Effector memory CD4-positive, alpha-beta T cell (primary cell): Measurements from ENCODE around the gene KCNIP4.

Experiments used
- DNase-seq, 3 donors: peaks; one replicate each; pipeline ENCODE4 v3.0.0-alpha.2; 2020
- H3K27ac ChIP-seq: 2 replicates; pipeline ENCODE4 v1.7.0; 2013; ENCODE audit warnings: mild to moderate bottlenecking, low read length, moderate library complexity; ENCODE audit not compliant: insufficient read depth, poor library complexity, severe bottlenecking
- H3K27me3 ChIP-seq: replicated peaks from 2 replicates; pipeline ENCODE4 v1.7.0; 2013; ENCODE audit warnings: mild to moderate bottlenecking, low read length; ENCODE audit not compliant: insufficient read depth, control insufficient read depth, poor library complexity, severe bottlenecking
- H3K36me3 ChIP-seq: 2 replicates; pipeline ENCODE4 v1.7.0; 2013; ENCODE audit warnings: mild to moderate bottlenecking, low read length, moderate library complexity; ENCODE audit not compliant: control insufficient read depth, insufficient read depth
- H3K4me1 ChIP-seq: 2 replicates; pipeline ENCODE4 v1.7.0; 2013; ENCODE audit warnings: low read length, mild to moderate bottlenecking; ENCODE audit not compliant: control insufficient read depth, insufficient read depth, poor library complexity, severe bottlenecking
- H3K4me3 ChIP-seq: 2 replicates; pipeline ENCODE4 v1.7.0; 2013; ENCODE audit warnings: low read length, low read depth, mild to moderate bottlenecking; ENCODE audit not compliant: insufficient read depth, poor library complexity, severe bottlenecking
- H3K9me3 ChIP-seq: 2 replicates; pipeline ENCODE4 v1.7.0; 2013; ENCODE audit warnings: mild to moderate bottlenecking, low read length, moderate library complexity; ENCODE audit not compliant: control insufficient read depth

KCNIP4 gene

DNA sequence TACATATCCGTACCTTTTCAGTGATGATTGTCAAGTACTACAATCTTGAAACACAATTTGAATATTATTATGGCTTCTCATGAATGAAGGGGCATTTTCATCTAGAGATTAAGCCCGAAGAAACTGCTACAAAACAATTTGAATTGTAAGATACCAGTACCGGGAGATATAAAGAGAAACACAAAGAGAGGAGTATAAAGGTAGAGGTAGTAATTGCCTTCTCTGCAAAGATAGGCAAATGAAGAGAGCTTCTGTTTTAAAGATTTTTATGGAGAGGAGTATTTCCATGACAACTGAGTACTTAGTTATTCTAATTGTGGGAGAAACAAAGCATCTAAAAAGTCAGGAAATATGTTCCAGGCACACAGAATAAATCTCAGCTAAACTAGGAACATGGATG is 25.3 kb upstream of the KCNIP4 start:
- no peaks in the 10 kb centered on the region for H3K36me3 ChIP-seq
- H3K27ac ChIP-seq: no peak overlapping the region
- H3K4me1 ChIP-seq: no peaks in the 10 kb centered on the region
- H3K27me3 ChIP-seq: no peaks in the 10 kb centered on the region
- no peak overlapping the region for H3K4me3 ChIP-seq
- H3K9me3 ChIP-seq: no peaks in the 10 kb centered on the region
- no peak for DNase-seq

DNA sequence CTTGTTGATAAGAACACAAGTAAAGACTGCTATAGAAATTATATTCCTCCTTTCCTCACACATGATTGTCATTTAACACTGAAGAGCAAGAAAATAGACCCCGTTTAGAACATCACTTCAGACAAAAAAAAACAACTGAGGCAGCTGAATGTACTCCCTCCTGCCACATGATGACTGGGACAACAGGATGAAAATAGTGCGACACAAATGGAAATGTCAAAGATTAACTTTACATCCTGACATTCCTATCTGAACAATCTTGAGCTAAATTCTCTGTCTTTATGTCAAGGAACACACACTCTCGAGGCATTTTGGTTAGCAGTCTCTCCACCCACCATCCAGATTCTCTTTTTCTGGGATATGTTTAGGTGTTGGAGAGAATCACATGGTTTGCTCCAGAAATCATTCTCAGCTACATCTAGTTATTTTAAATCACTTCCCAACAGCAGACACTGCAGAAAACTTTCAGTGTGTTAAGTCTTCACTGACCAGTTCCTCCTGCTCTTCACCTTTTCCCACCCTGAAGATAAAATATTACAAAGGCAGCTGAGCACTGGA is 16.3 kb upstream of the KCNIP4 start:
- no peak overlapping the region for H3K4me3 ChIP-seq
- H3K4me1 ChIP-seq: no peaks in the 10 kb centered on the region
- DNase-seq: no peak
- no peaks in the 10 kb centered on the region for H3K36me3 ChIP-seq
- no peak overlapping the region for H3K27ac ChIP-seq
- no peaks in the 10 kb centered on the region for H3K9me3 ChIP-seq
- no peaks in the 10 kb centered on the region for H3K27me3 ChIP-seq

DNA sequence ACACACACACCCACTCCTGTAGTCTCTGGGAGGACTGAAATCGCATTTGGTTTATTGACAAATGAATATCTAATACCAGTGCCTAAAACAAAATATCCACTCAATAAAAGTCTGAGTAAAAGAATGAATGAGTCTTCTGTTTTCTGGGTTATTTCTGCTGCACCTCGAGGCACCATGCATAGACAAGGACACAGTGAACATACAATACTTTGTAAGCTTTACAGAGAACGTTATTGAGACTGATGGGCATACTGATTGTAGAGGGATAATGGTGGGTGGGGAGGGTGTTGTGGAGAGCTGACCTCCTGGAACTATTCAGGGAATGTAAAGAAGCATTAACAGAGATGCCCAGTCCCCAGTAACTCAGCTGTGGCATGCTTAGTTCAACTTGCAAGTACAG is 14.1 kb upstream of the KCNIP4 start:
- Histone ChIP-seq H3K27me3 (no peaks in the 10 kb centered on the region), H3K36me3 (no peaks in the 10 kb centered on the region), H3K27ac (no peak overlapping the region), H3K4me3 (no peak overlapping the region), H3K4me1 (no peaks in the 10 kb centered on the region), H3K9me3 (no peaks in the 10 kb centered on the region)
- DNase-seq: no peak

DNA sequence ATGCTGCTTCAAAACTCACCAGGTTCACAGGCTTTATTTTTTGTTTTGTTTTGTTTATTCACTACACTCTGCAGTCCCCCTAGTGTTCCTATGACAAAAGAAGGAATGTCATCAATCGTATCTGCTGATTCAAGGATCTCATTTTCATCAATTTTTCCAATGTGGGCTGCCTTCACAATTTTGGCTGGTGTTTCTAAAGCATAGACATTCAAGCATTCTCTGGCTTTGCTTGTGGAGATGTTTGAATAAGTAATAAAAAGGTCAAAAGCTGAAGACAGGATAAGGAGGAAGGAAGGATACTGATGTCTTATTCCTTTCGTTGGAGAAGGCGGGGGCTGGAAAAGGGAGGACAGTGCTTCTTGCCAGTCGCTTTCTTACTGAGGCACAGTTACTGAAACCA is 12.2 kb upstream of the KCNIP4 start:
- Histone ChIP-seq H3K36me3 (no peaks in the 10 kb centered on the region), H3K27ac (no peak overlapping the region), H3K27me3 (no peaks in the 10 kb centered on the region), H3K4me1 (no peaks in the 10 kb centered on the region), H3K4me3 (no peak overlapping the region), H3K9me3 (no peaks in the 10 kb centered on the region)
- DNase-seq: no peak

DNA sequence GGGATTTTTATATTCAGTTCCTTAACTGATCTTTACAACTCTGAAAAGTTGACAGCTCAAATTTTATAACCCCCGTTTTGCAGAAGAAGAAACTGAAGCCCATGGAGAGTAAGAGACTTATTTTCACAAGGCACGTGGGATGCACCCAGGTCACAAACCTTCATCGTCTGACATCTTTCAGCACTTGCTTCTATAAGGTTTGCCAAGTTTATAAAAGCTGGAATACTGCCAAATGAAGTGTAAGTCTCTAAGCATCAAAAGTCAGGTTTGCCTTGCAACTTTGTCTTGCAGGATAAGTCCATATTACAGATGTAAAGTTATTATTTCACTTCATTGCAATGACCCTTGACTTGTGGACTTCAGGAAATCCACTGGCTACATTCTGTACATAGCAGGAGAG is 6.3 kb upstream of the KCNIP4 start:
- no peak overlapping the region for H3K4me3 ChIP-seq
- no peak for DNase-seq
- H3K9me3 ChIP-seq: no peaks in the 10 kb centered on the region
- no peaks in the 10 kb centered on the region for H3K27me3 ChIP-seq
- no peaks in the 10 kb centered on the region for H3K36me3 ChIP-seq
- H3K27ac ChIP-seq: no peak overlapping the region
- no peaks in the 10 kb centered on the region for H3K4me1 ChIP-seq

DNA sequence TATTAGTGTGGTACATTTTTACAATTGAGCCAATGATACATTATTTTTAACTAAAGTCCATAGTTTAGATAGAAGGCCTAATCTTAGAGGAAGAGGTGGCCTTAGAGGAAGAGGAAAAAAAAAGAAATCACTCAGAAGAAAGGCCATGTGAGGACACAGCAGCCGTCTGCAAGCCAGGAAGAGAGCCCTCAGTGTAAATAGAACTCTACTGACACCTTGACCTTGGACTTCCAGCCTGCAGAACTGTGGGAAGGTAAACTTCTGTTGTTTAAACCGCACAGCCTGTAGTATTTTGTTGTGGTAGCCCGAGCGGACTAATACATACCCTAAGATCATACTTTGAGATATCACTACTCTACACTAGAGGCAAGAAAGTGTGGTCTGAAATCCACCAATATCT is 5.1 kb upstream of the KCNIP4 start:
- DNase-seq: no peak
- Histone ChIP-seq H3K9me3 (no peaks in the 10 kb centered on the region), H3K4me1 (no peaks in the 10 kb centered on the region), H3K4me3 (no peak overlapping the region), H3K27me3 (no peaks in the 10 kb centered on the region), H3K36me3 (no peaks in the 10 kb centered on the region), H3K27ac (no peak overlapping the region)

DNA sequence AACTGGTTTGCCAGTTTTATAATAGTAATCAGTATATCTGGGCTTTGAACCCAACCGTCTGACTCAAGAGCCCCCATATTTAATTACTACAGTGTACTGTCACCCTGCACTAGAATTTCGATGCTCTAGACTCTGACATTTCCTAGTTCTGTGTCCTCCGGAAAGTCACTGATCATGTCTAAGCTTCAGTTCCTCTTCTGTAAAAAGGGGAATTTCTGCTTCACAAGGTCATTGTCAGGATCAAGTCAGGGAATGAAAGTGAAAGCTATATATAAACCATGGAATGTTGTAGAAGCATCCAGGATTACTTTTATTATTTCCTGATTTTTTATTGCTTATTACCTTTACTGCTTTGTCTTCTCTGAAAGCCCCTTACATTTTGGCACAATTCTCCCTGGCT is 4.0 kb upstream of the KCNIP4 start:
- H3K4me3 ChIP-seq: no peak overlapping the region
- H3K36me3 ChIP-seq: no peaks in the 10 kb centered on the region
- H3K27me3 ChIP-seq: no peaks in the 10 kb centered on the region
- H3K9me3 ChIP-seq: no peaks in the 10 kb centered on the region
- H3K4me1 ChIP-seq: no peaks in the 10 kb centered on the region
- no peak for DNase-seq
- H3K27ac ChIP-seq: no peak overlapping the region

DNA sequence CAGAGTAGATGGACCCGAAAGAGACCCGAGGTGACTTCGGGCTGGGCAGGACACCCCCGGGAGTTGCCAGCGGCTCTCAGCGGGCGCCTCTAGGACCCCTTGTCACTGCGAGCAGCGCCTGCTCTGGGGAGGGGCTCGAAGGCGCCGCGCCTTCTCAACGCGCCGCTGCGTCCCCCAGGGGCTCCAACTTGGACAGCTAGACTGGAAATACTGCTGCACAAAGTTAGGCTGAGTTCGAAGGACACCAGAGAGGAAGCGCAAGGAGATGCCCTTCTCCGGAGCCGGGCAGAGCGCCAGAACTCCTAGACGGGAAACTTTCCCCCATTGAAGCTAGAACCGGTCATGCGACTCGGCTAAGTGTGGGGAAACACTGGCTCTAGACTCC is 493 bp upstream of the KCNIP4 start:
- no peak for DNase-seq
- H3K4me1 ChIP-seq: no peaks in the 10 kb centered on the region
- H3K4me3 ChIP-seq: no peak overlapping the region
- no peaks in the 10 kb centered on the region for H3K9me3 ChIP-seq
- no peak overlapping the region for H3K27ac ChIP-seq
- H3K27me3 ChIP-seq: no peaks in the 10 kb centered on the region
- H3K36me3 ChIP-seq: no peaks in the 10 kb centered on the region

DNA sequence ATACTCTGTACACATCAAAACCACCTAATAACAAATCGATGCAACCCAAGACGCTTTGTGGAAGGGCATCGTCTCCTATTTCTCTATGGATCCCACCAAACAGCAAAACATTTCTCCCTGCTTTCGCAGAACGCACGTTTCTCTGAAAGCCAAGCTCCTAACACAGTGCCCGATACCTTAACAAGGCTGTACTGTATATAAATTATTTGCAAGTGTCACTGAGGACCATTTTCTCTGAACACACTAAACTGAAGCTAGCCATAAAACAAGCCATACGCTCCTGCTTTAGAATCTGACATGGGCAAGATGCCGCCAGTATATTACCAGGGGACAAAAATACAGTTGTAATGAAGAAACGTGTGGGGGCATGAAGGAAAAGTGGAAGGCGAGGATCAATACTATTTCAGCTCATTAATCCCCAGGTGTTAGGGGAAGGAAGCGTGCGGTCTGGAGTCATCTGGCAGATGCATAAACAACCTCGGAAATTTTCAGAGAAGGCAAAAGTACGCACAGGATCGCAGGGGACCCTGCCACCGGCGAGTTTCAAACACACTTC is 703 bp downstream of the KCNIP4 start:
- no peak overlapping the region for H3K4me3 ChIP-seq

DNA sequence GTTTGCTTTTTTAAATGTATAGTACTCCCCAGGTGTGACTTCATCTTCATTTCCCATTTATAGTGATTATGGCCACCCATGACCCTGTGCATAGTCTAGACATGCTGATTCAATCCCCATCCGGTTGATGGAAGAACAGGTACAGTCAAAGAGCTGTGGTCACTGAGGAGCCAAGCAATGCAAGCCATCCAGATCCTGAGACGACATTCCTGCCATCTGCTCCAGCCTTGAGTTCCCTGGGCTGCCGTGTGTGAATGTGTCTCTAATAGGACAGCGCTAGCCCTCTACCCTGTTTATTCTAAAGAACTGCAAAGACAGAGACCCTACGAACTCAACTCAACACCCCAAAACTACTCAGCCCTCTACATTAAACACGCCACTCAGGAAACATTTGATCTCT is 1.7 kb downstream of the KCNIP4 start:
- DNase-seq: no peak
- Histone ChIP-seq H3K27me3 (no peaks in the 10 kb centered on the region), H3K4me1 (no peaks in the 10 kb centered on the region), H3K27ac (no peak overlapping the region), H3K4me3 (no peak overlapping the region), H3K9me3 (no peaks in the 10 kb centered on the region), H3K36me3 (no peaks in the 10 kb centered on the region)

More for the DNA sequence above, 703 bp downstream of the KCNIP4 start:
- Histone ChIP-seq H3K27ac (no peak overlapping the region), H3K9me3 (no peaks in the 10 kb centered on the region), H3K36me3 (no peaks in the 10 kb centered on the region), H3K4me1 (no peaks in the 10 kb centered on the region), H3K27me3 (no peaks in the 10 kb centered on the region)
- DNase-seq: no peak
